ENCODE measurements around the gene CAB39L. TPM values are rescaled to one million over a fixed set of nuclear protein-coding genes. Genes with fewer than 3 reads are reported as not detected.

The CAB39L gene
- total and polyA plus RNA-seq, 2 of the 13 experiments (the other 11 are each of a cell fraction or from before 2014, with no cell fraction given) = 3.1 to 6.1 TPM

- TF ChIP-seq SAP130 (CRISPR knock-in tag; IDR thresholded peaks at IDR 0.05; ENCODE audit: low read depth) (peak; percentile 58), SOX6 (IDR thresholded peaks at IDR 0.05) (no peak), SOX6 (CRISPR knock-in tag; IDR thresholded peaks at IDR 0.05) (peak; percentile 68; the same call in 1 of the 2 replicates), THRA (CRISPR knock-in tag; IDR thresholded peaks at IDR 0.05; ENCODE audit: borderline replicate concordance) (peak; percentile 50; the same call in 1 of the 2 replicates), PHF21A (CRISPR knock-in tag; IDR thresholded peaks at IDR 0.05) (0 out of 2 replicates have a peak, but pooled peaks have one; percentile 21), SP4 (CRISPR knock-in tag; IDR thresholded peaks at IDR 0.05) (no peak), ZEB1 (IDR thresholded peaks at IDR 0.05; ENCODE audit: insufficient replicate concordance, low read depth) (peak; percentile 63), FOXK1 (CRISPR knock-in tag; IDR thresholded peaks at IDR 0.05; ENCODE audit: borderline replicate concordance, low read depth) (peak; percentile 23; the same call in 1 of the 2 replicates), TCF7 (IDR thresholded peaks at IDR 0.05; ENCODE audit: low read depth) (0 out of 2 replicates have a peak, but pooled peaks have one; percentile 8), KAT8 (CRISPR knock-in tag; IDR thresholded peaks at IDR 0.05) (peak; percentile 14; the same call in 1 of the 2 replicates), ZNF768 (CRISPR knock-in tag; IDR thresholded peaks at IDR 0.05) (no peak), PAXIP1 (CRISPR knock-in tag; conservative IDR thresholded peaks at IDR 0.05) (peak; percentile 87), ZNF530 (CRISPR knock-in tag; IDR thresholded peaks at IDR 0.05; ENCODE audit: low read depth) (no peak), ZMYM3 (CRISPR knock-in tag; IDR thresholded peaks at IDR 0.05) (peak; percentile 52), TBX3 (IDR thresholded peaks at IDR 0.05; ENCODE audit: borderline replicate concordance) (no peak), SCMH1 (CRISPR knock-in tag; IDR thresholded peaks at IDR 0.05; ENCODE audit: borderline replicate concordance) (no peak), GABPA (IDR thresholded peaks at IDR 0.05; ENCODE audit: low read depth, low read length) (no peak), GABPA (CRISPR knock-in tag; IDR thresholded peaks at IDR 0.05; ENCODE audit: low read depth) (0 out of 2 replicates have a peak, but pooled peaks have one; percentile 30), ZNF572 (CRISPR knock-in tag; IDR thresholded peaks at IDR 0.05) (no peak), ZNF280D (CRISPR knock-in tag; IDR thresholded peaks at IDR 0.05) (peak; percentile 16; the same call in 1 of the 2 replicates), IKZF5 (CRISPR knock-in tag; IDR thresholded peaks at IDR 0.05) (peak; percentile 21; the same call in 1 of the 2 replicates)
Observed at GRCh38 chr13:49466292-49466838, 22.5 kb upstream of the CAB39L start (continued).

Data from HepG2 (cell line).